HG03571 (cell line): ENCODE results near the gene CCDC85B.

Experiments
- ATAC-seq: cut with Tn5 transposase; IDR thresholded peaks from one replicate; pipeline ENCODE4 v1.9.1; 2021; ENCODE audit not compliant: unreplicated experiment

The CCDC85B gene

DNA sequence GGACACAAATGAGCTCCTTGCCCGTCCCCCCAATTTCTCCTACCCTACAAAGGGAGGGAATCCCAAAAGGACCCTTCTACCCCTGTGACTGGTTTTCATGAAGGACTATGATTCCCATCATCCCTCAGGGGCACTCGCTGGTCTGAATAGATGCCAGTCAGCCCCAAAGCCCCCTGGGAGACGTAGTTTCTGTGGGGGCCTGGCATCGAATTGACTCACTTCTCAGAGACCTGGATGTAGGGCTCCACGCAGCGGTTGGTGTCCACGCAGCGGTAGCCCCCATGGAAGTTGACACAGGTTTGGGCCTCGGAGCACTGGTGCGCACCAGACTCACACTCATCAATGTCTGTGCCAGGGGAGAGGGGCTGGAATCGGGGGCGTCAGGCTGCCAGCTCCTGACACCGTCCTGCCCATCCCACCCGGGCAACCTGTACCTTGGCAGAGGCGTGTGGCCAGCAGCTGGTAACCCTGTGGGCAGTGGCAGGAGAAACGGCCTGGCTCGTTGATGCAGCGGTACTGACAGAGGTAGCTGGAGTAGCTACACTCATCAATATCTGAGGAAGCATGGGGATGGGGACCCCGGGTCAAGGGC, 22.3 kb upstream of the CCDC85B start:
- no peak for ATAC-seq

GRCh38 chr11:65868907-65869306, 21.6 kb upstream of the CCDC85B start:
- ATAC-seq, result no peak

- no peak for ATAC-seq
These were observed 20.7 kb upstream of the CCDC85B start for GRCh38 chr11:65869643-65870306.

GRCh38 chr11:65870307-65870658, 20.2 kb upstream of the CCDC85B start:
- ATAC-seq, result no peak

DNA sequence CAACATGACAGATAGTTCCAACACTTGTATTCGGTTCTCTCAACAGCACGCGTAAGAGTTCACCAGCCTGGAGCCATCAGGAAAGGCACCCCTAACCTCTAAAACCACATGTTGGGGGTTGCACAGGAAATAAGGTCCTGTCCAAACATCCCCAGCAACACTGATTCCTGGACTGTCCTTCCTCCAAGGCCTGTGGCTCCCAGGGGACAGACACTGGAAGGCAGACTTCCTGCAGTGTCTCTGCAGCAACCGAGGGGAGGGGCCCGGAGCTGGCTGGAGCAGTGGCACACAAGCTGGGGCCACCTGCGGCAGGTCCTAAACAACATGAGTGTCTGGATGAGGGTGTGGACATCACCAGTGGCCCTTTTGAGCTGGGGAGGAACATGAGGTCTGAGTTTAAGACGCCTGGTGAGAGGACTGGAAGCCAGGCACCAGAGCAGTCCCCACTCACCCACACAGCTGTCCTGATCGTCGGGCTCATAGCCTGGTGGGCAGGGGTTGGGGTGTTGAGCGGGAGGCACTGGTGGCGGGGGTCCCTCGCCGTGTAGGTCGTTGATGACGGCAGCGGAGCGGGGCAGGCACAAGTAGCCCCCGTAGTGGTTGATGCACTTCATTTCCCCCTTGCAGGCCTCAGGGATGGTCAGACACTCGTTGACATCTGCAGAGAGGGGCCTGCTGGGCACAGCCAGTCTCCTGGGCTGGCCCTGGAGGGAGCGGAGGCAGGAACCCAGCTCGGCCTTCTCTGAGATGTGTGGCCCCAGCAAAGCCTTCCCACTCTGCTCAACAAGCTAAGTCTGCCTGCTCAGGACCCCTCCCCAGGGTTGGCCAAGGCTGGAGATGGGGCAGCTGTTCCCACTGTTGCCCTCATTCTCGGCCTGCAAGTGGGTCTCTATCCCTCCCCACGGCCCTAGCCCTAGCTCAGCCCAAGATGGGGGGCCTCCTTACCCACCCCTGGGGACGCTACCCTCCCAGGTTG, 19.5 kb upstream of the CCDC85B start:
- no peak for ATAC-seq

- ATAC-seq, result no peak
These were observed 18.5 kb upstream of the CCDC85B start for GRCh38 chr11:65871811-65872548.

DNA sequence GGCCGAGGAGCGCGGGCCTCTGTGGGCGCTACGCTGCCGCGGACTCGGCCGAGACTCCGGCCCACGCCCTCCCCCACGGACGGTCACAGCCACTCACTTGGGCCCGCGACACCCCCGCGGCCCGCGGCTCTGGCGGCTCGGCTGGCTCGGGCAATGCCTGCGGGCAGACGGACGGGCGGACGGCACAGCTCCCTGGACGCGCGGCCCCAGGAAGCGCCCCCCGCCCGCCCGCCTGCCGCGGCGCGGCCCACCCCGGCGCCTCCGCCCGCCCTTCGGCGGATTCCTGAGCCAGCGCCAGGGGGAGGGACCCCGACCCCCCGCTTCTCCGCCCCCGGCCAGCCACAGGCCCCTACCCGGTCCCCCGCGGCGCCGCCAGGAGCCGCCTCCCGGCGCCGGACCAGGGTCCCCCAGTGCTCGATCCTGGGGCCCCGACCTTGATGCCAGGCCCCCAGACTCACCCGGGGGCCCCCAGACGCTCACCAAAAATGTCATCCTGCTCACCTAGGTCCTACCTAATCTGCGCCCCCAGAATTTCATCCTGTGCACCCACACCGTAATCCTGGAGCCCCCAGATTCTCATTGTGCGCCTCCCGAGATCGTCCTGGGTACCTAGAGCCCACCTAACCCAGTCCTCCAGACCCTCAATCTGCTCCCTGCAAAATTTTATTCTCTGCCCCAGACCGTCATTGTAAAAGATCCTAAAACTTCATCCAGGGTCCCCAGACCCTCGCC, 17.7 kb upstream of the CCDC85B start, which contains the start of gene EFEMP2:
Gene EFEMP2 (minus strand): TSS at position 215 of the 732 bp plus-strand sequence. CDS start 446 bp downstream, outside the sequence.
- no peak for ATAC-seq

- peak; percentile 77 for ATAC-seq
These were observed 16.9 kb upstream of the CCDC85B start for GRCh38 chr11:65873318-65874156.

DNA sequence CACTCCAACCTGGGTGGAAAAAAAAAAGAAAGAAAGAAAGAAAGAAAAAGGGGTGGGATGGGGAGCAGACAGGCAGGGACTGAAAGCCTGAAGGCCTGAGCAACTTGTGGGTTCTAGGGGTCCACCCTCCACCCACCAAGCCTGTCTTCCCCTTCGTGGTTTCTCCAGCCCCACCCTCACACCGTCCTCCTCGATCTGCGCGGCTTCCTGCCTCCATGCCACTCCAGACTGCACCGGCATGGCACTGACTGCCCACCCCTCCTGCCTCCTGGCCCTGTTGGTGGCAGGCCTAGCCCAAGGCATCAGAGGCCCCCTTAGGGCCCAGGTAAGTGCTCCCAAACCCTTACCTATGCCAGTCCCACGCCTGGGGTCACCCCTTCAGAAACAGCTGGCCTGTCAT, 10.9 kb upstream of the CCDC85B start, which contains the start of gene CTSW:
Gene CTSW (plus strand): TSS at position 221 of the 400 bp plus-strand sequence. CDS start 18 bp downstream, at position 239.
- no peak for ATAC-seq

GRCh38 chr11:65880027-65880426, 10.4 kb upstream of the CCDC85B start:
- no peak for ATAC-seq

DNA sequence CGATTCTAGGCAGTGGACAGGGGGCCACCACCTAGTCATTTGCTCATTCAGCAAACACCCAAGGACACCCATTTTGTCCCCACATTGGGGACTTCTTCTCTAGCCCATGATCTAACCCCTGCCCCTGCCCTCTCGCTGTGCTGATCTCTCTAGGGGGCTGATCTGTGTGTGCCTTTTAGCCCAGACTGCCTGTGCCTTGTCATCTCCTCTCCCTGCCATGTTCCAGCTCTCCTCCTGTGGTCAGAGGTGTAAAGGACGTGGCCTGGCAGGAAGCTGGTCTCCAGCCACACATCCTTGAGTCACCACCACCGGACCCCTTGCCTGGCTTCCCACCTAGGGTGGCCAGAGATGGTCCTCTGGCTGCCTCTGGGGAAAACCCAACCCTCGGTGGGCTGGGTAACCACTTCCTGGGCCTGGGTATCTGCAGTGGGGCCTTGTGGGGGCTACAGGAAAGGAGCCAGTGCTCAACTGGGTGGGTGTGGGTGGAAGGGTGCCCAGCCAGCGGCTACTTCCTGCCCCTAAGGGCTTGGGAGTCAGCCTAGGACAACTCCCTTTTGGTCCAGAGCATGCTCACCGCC, 9.5 kb upstream of the CCDC85B start:
- no peak for ATAC-seq

DNA sequence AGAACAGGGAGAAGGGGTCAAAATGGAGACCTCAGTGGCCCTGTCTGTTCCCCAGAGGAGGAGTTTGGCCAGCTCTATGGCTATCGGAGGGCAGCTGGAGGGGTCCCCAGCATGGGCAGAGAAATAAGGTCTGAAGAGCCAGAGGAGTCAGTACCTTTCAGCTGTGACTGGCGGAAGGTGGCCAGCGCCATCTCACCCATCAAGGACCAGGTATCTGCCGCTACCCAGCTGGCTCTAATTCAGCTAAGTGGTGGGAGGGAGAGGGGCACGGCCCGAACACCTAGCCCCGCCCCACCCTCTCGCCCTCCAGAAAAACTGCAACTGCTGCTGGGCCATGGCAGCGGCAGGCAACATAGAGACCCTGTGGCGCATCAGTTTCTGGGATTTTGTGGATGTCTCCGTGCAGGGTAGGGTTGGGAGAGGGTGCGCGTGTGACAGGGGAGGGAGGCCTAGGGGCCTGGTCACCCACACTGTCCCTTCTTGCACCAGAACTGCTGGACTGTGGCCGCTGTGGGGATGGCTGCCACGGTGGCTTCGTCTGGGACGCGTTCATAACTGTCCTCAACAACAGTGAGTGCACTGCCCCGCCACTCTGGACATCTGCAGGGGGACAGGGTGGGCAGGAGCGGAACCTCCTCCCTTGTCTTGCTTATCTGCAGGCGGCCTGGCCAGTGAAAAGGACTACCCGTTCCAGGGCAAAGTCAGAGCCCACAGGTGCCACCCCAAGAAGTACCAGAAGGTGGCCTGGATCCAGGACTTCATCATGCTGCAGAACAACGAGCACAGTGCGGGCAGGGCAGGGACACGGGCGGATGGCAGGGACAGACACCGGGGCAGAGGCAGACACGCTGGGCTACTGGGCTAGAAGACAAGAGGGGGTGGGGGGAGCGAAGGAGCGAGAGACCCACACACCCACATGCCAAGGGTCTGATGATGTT, 8.1 kb upstream of the CCDC85B start:
- ATAC-seq, result no peak

- ATAC-seq, result no peak
These were observed 7.3 kb upstream of the CCDC85B start for GRCh38 chr11:65883058-65883761.

DNA sequence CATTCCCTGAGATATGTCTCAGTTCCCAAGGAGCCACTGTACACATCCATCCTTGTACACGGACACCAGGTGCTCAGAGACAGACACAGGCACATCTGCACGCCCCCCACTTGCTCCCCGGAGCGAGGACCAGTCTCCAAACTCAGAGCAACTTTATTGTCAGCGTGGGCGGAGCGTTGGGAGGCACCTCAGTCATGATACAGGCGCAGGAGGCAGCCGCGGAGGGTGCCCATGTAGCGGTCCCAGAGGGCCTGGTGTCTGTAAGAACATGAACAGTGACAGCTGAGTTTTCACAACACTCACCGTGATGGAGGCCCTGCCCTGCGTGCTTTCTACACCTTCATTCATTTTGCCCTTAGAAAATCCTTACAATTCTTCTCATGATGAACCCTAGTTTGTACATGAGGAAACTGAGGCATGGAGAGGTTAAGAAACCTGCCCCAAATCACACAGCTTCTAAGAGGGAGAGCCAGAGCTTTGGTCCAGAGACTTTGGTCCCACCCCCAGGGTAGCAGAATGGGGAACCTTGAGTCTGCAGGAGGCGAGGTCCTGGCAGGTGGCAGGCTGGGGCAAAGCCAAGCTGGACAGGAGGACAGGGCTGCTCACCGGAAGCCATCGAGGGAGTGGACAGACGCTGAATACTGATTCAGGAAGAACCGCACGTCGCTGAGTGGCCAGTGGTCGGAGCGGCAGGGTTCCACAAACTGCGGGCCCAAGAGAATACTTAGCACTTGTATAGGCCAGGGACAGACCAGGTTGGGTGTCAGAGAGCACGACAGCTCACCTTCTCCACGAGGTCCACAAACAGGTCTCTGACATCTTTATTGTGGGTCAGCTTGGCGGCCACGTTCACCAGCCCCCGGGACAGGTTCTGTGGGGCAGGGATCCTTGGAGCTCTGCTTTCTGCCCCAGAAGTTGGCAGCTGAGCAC, 6.4 kb upstream of the CCDC85B start:
- ATAC-seq, result no peak

- no peak for ATAC-seq
These were observed 5.8 kb upstream of the CCDC85B start for GRCh38 chr11:65884716-65885092.

- no peak for ATAC-seq
These were observed 5.2 kb upstream of the CCDC85B start for GRCh38 chr11:65885231-65885630.
